Measurements from ENCODE around the gene WNT7A.

The WNT7A gene

GRCh38 chr3:13849018-13849417 is 30.9 kb downstream of the WNT7A start:
- DNase-seq (ENCODE audit: insufficient read length, low spot score) (no peak), FAIRE-seq (no peak)

- DNase-seq (ENCODE audit: insufficient read length, low spot score) (no peak), FAIRE-seq (no peak)
Observed at GRCh38 chr3:13846716-13847570, 32.9 kb downstream of the WNT7A start.

GRCh38 chr3:13846238-13846637 is 33.6 kb downstream of the WNT7A start:
- FAIRE-seq (no peak), DNase-seq (ENCODE audit: insufficient read length, low spot score) (no peak)

- DNase-seq (ENCODE audit: insufficient read length, low spot score): no peak
- no peak for FAIRE-seq
Observed at GRCh38 chr3:13845806-13846205, 34.1 kb downstream of the WNT7A start.

- no peak for FAIRE-seq
Observed at GRCh38 chr3:13844911-13845310, 35.0 kb downstream of the WNT7A start.

GRCh38 chr3:13844286-13844685 is 35.6 kb downstream of the WNT7A start:
- no peak for FAIRE-seq
- DNase-seq (ENCODE audit: insufficient read length, low spot score): no peak

More at GRCh38 chr3:13844911-13845310, 35.0 kb downstream of the WNT7A start:
- DNase-seq (ENCODE audit: insufficient read length, low spot score): no peak

- FAIRE-seq (no peak), DNase-seq (ENCODE audit: insufficient read length, low spot score) (no peak)
Observed at GRCh38 chr3:13843351-13843750, 36.5 kb downstream of the WNT7A start.

GRCh38 chr3:13842226-13842625 is 37.6 kb downstream of the WNT7A start:
- FAIRE-seq (no peak), DNase-seq (ENCODE audit: insufficient read length, low spot score) (no peak)

GRCh38 chr3:13841826-13842225 is 38.0 kb downstream of the WNT7A start:
- FAIRE-seq (no peak), DNase-seq (ENCODE audit: insufficient read length, low spot score) (no peak)

GRCh38 chr3:13841141-13841540 is 38.7 kb downstream of the WNT7A start:
- DNase-seq (ENCODE audit: insufficient read length, low spot score): no peak
- no peak for FAIRE-seq

- FAIRE-seq (no peak), DNase-seq (ENCODE audit: insufficient read length, low spot score) (no peak)
Observed at GRCh38 chr3:13840456-13840855, 39.4 kb downstream of the WNT7A start.

GRCh38 chr3:13839726-13840340 is 40.0 kb downstream of the WNT7A start:
- DNase-seq (ENCODE audit: insufficient read length, low spot score): no peak
- no peak for FAIRE-seq

- DNase-seq (ENCODE audit: insufficient read length, low spot score): no peak
- FAIRE-seq: no peak
Observed at GRCh38 chr3:13839253-13839652, 40.6 kb downstream of the WNT7A start.

- FAIRE-seq: no peak
Observed at GRCh38 chr3:13838421-13838820, 41.5 kb downstream of the WNT7A start.

GRCh38 chr3:13837751-13838150 is 42.1 kb downstream of the WNT7A start:
- no peak for FAIRE-seq
- no peak for DNase-seq (ENCODE audit: insufficient read length, low spot score)

More at GRCh38 chr3:13838421-13838820, 41.5 kb downstream of the WNT7A start:
- DNase-seq (ENCODE audit: insufficient read length, low spot score): no peak

GRCh38 chr3:13836658-13837587 is 42.9 kb downstream of the WNT7A start:
- DNase-seq (ENCODE audit: insufficient read length, low spot score) (no peak), FAIRE-seq (no peak)

GRCh38 chr3:13835246-13835645 is 44.6 kb downstream of the WNT7A start:
- DNase-seq (ENCODE audit: insufficient read length, low spot score): no peak
- FAIRE-seq: no peak

GRCh38 chr3:13834258-13835035 is 45.4 kb downstream of the WNT7A start:
- DNase-seq (ENCODE audit: insufficient read length, low spot score) (no peak), FAIRE-seq (no peak)

GRCh38 chr3:13833506-13834257 is 46.2 kb downstream of the WNT7A start:
- DNase-seq (ENCODE audit: insufficient read length, low spot score): no peak
- FAIRE-seq: no peak

GRCh38 chr3:13832130-13832529 is 47.7 kb downstream of the WNT7A start:
- no peak for FAIRE-seq
- DNase-seq (ENCODE audit: insufficient read length, low spot score): no peak

Measured in GM19239 (cell line).